NCI-H2171 treated with DMSO at 0.1 percent for 48 hours (cell line): ENCODE measurements around the gene FGFRL1.

Experiments used
- DNase-seq: peaks from one replicate; lab custom pipeline; 2025; lab: John Stamatoyannopoulos, UW

Gene FGFRL1

GRCh38 chr4:992297-993110, 18.9 kb upstream of the FGFRL1 start:
- no peak for DNase-seq

DNA sequence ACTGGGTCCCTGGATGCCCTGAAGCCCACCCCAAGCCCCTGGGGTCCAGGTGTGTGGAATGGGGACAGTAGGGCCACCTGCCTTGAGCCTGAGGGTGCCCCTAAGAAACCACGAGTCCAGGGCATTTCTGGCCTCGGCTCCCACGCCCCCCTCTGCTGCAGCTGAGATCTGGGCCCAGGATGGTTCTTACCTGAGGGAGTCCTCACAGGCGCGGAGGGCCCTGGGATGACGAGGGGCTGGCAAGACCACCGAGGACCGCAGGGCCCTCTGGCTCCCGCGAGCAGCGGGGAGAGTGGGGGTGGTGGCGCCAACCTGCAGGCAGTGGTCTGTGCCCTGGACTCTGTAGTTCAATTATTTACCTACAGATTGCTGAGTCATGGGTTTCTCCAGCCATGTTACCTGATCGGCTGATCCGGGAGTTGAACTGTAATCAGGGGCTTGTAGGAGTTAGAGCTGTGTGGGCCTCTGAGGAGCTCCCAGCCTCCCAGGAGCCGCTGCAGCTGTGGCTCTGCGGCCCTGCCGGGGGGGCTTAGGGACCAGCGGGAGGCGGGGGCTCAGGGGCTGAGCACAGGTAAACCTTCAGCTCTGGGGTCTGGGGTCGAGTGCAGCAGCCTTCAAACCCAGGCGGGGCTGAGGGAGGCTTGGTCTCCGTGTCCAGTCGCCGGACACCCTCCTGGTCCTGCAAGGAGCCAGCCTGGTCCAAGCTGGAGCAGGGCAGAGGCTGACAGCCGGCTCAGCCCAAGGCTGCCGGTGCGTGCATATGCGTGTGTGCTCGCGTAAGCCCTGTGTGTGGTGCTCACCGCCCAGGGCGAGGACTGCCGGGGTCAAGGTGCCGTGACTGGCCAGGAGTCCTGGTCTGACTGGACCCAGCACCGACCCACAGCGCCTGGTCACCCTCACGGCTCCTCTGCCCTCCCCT, 18.1 kb upstream of the FGFRL1 start, which contains the start of gene SLC26A1:
SLC26A1 (minus strand) TSS at position 294 of the 919 bp plus-strand sequence. CDS start 1,701 bp downstream, outside the sequence.
- no peak for DNase-seq

DNA sequence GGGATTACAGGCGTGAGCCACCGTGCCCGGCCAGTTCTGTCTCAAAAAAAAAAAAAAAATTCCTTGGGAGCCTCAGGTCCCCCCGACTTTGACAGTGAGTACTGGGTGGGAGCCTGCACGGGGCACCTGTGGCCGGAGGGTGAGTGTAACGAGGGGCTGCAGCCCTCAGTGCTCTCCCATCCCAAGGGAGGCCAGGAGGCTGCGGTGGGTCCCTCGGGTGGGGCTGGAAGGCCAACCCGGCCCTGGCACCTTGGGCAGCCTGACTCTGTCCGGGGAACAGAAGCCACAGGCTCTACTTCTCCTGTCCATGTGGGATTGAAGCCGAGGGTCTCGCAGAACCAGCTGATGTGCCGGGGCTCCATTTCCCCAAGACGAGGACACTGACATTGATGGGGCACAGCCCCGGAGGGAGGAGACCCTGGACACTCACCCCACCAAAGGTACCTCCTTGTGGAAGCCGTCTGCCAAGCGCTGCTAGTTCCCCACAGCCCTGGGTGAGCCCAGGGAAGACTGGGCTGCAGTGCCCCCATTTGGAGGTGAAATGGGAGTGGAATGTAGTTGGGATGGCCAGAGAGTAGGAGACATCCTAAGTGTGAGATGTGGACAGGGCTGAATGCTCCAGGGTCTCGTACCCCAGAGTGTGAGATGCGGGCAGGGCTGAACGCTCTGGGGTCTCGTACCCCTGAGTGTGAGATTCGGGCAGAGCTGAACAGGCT, 16.0 kb upstream of the FGFRL1 start:
- DNase-seq: no peak

DNA sequence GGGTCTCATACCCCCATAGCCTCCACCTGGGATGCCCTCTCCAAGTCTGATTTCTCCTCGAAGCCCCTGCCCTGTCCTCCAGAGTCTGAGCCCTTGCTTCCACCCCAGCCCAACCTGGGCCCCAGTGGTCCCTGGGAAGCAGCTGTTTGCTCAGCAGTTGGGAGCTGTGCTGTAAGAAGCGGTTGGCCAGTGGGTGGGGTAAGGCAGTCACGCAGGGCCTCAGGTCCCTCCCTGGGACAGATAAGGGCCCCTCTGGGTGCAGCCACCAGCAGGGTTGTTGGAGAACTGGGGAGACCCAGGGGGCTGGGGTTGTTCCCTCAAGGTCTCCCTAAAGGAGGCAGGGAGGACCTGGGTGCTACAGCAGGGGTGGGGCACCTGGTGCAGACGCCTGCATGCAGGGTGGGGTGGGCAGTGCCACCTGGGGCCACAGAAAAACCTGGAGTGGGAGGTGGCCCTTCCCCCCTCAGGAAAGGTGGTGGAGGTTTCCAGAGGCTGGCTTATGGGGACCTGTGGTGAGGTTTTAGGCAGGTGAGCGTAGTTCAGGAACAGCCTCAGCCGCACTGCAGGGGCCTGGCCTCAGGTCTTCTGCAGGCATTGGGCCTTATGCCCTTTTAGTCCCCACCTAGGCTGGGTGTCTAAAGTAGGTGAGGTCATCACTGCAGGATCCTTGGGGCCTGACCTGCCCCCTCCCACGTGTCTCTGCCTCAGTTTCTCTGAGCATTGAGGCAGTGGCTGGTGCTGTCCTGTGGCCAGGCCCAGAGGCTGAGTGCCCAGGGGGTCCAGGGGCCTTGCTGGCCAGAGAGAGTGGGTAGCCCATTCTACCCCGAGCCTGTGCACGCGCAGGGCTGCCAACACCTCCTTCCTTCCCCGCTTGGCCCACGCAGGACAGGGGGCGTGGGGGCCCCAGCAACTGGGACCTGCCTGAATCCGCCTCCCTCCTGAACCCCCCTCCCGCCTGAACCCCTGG, 15.1 kb upstream of the FGFRL1 start:
- DNase-seq: no peak

GRCh38 chr4:996997-997374, 14.4 kb upstream of the FGFRL1 start:
- no peak for DNase-seq

GRCh38 chr4:997375-998071, 13.9 kb upstream of the FGFRL1 start:
- DNase-seq: no peak

GRCh38 chr4:998096-998691, 13.2 kb upstream of the FGFRL1 start:
- DNase-seq: no peak

DNA sequence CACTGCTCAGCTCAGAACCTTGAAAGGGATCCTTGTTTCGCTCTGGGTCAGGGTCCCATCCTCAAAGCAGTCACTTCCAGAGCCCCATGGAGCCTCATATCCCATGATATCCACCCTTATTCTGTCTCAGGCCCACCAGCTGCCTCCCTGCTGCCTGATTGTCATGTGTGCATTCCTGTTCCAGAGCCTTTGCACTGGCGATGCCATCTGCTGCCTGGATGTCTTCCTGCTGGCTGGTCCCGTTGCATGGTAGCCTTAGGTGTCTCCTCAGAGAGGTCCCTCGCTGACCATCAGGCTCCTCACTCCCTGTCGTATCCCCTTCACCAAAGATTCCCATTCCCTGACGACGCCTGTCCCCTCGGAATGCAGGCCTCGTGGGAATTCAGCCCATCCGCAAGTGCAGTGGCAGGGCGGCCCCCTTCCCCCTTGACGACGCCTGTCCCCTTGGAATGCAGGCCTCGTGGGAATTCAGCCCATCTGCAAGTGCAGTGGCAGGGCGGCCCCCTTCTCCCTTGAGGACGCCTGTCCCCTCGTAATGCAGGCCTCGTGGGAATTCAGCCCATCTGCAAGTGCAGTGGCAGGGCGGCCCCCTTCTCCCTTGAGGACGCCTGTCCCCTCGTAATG, 12.1 kb upstream of the FGFRL1 start:
- DNase-seq: peak; percentile 29

- no peak for DNase-seq
Measured at GRCh38 chr4:999882-1000425, 11.5 kb upstream of the FGFRL1 start.

DNA sequence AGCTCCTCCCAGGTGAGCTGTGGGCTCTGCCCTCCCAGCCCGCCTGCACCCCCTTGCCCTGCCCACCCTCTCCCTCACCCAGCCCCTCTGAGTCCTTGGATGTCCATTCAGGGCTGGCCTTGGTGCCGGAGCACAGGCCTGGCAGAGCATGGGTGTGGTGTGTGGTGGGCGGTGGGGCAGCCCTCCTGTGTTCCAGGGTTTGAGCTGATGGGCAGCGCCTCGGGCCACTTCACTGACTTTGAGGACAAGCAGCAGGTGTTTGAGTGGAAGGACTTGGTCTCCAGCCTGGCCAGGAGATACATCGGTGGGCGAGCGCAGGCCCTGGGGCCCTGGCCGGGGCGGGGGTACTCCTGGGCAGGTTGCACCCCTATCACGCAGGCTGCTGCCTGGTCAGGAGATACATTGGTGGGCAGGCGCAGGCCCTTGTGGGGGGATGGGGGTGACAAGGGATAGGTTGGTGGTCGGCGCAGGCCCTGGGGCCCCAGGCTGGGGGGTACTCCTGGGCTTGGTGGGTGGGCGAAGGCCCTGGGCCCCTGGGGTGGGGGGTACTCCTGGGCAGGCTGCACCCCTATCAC, 10.7 kb upstream of the FGFRL1 start:
- no peak for DNase-seq

DNA sequence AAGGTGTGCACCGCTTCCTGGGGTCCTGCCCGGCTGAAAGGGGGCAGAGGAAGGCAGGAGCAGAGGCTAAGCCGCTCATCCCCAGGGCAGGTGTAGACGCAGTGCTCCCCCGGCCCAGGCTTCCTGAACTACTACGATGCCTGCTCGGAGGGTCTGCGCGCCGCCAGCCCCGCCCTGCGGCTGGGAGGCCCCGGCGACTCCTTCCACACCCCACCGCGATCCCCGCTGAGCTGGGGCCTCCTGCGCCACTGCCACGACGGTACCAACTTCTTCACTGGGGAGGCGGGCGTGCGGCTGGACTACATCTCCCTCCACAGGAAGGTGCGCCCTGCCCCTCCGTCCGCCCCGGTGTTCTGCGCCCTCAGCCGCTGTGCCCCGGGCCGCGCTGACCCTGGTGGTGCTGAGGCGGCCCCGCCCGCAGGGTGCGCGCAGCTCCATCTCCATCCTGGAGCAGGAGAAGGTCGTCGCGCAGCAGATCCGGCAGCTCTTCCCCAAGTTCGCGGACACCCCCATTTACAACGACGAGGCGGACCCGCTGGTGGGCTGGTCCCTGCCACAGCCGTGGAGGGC, 9.8 kb upstream of the FGFRL1 start:
- DNase-seq: no peak

DNA sequence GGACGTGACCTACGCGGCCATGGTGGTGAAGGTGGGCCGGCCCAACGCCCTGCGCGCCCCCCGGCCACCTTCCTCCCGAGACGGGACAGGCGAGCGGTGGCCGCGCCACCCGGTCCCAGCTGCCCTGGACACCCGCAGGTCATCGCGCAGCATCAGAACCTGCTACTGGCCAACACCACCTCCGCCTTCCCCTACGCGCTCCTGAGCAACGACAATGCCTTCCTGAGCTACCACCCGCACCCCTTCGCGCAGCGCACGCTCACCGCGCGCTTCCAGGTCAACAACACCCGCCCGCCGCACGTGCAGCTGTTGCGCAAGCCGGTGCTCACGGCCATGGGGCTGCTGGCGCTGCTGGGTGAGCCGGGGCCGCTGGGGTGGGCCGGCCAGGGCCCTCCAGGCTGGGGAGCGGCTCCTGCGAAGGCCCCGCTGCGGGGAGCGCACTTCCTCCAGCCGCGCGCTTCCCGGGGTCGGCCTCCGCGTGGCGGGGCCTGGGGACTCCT, 9.2 kb upstream of the FGFRL1 start:
- DNase-seq: no peak

- DNase-seq: no peak
Measured at GRCh38 chr4:1002631-1003251, 8.7 kb upstream of the FGFRL1 start.

DNA sequence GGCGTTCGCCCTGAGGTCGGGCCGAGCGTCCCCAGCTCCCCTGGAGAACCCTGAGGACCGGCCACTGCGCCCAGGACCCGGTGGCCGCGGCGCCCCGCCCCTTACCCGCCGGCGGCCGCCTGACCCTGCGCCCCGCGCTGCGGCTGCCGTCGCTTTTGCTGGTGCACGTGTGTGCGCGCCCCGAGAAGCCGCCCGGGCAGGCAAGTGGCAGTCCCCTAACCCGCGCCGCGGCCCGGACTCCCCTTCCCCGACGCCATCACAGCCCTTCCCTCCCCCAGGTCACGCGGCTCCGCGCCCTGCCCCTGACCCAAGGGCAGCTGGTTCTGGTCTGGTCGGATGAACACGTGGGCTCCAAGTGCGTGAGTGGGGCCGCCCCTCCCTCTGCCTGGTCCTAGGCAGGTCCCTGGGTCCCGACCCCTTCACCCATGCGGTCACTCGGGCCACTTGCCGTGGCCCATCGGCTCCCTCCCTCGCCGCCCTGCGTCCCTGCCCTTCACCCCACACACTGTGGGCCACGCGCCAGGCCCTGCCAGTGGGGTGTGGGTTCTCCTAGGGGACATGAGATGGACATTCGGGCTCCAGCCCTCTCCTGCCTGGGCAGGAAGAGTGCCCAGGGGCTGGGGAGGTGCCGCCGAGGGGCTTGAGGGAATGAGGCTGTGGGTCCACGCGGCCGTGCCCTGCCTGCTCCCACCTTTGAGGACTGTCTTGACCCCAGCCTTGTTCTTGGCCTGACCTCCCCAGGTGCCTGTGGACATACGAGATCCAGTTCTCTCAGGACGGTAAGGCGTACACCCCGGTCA, 8.0 kb upstream of the FGFRL1 start:
- no peak for DNase-seq

DNA sequence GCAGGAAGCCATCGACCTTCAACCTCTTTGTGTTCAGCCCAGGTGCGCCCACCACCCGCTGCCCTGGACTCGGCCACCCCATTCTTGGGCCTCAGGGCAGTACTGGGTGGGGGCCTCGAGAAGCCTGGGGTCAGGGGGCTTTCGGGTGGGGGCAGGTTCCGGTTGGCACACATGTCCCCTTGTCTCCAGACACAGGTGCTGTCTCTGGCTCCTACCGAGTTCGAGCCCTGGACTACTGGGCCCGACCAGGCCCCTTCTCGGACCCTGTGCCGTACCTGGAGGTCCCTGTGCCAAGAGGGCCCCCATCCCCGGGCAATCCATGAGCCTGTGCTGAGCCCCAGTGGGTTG, 7.4 kb upstream of the FGFRL1 start:
- DNase-seq: no peak

DNA sequence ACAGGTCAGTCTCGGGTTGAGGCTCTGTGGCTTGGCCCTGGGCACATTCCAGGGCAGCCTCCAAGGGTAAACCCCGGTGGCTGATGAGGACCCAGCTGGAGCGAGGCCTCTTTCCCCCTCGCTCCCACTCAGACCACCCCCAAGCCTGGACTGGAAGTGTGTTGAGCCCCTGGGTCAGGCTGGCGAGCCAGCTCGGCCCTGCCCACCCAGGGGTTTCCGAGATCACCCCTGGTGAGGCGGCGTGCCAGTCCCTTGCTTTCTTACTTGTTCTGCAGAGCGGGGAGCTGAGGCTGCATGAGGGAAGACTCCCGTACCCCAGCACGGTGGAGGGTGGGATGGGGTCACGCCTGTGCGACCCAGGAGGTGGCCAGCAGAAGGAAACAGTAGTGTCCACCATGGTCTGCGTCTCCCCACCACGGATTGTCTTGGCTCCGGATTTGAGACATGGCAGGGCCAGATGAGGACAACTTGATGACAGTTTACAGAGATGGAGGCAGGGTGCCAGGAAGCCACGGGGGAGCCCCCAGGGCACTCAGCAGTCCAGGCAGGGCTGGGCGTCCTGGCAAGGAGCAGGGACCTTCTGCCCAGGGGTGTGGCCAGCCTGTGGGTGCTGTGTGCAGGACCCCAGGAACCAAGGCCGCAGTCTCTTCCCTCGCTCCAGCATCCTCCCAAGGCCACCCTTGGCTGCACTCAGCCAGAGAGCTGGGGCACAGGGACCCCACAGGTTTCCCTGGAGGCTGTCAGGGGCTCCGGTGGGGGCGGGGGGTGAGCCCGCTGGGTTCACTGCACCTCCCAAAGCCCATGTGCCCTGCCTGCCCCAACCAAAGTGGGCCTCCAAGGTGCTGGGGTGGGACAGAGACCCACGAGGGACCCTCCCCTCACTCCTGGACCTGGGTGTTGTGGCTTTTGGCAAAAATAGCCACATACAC, 6.6 kb upstream of the FGFRL1 start:
- DNase-seq: no peak
